GM23338 (cell line): ENCODE measurements around the gene AMBRA1. TPM values are rescaled to one million over a fixed set of nuclear protein-coding genes. Genes with fewer than 3 reads are reported as not detected.
A peak's percentile ranks its signal among the peaks of the same experiment; 100 is the strongest.

Experiments used
- ATAC-seq: fragments of 200-7000 bp; cut with Tn5 transposase; 3 replicates; pipeline ENCODE4 v1.9.1; 2020
- DNase-seq: peaks from one replicate; pipeline ENCODE4 v3.0.0-alpha.2; 2015; ENCODE audit warnings: low spot score
- H2AFZ ChIP-seq: fragments of 200-600 bp; sonication (generic); 2 replicates; pipeline ENCODE4 v1.8.0; 2016; ENCODE audit warnings: antibody characterized with exemption, mild to moderate bottlenecking, moderate library complexity
- H3F3A ChIP-seq: fragments of 200-600 bp; sonication (generic); replicated peaks from 2 replicates; pipeline ENCODE4 v1.8.0; 2017; ENCODE audit warnings: antibody characterized with exemption, mixed run types, low read depth
- H3K27ac ChIP-seq: fragments of 200-600 bp; sonication (generic); 2 replicates; pipeline ENCODE4 v1.6.1; 2016; ENCODE audit warnings: low read depth
- H3K27me3 ChIP-seq: fragments of 200-600 bp; sonication (generic); 2 replicates; pipeline ENCODE4 v1.8.0; 2016; ENCODE audit warnings: mild to moderate bottlenecking, mixed run types, moderate library complexity; ENCODE audit not compliant: insufficient read depth
- H3K36me3 ChIP-seq: fragments of 200-600 bp; sonication (generic); 2 replicates; pipeline ENCODE4 v1.8.0; 2016; ENCODE audit warnings: mild to moderate bottlenecking; ENCODE audit not compliant: insufficient read depth
- H3K4me1 ChIP-seq: fragments of 200-600 bp; sonication (generic); 2 replicates; pipeline ENCODE4 v1.8.0; 2016; ENCODE audit warnings: mild to moderate bottlenecking, moderate library complexity; ENCODE audit not compliant: insufficient read depth
- H3K4me2 ChIP-seq: fragments of 200-600 bp; sonication (generic); 2 replicates; pipeline ENCODE4 v1.7.1; 2017; ENCODE audit warnings: mixed run types
- H3K4me3 ChIP-seq: fragments of 200-600 bp; sonication (generic); 2 replicates; pipeline ENCODE4 v1.6.1; 2016; ENCODE audit warnings: mixed run types
- H3K79me2 ChIP-seq: fragments of 200-600 bp; sonication (generic); replicated peaks from 2 replicates; pipeline ENCODE4 v1.8.0; 2017; ENCODE audit warnings: mild to moderate bottlenecking; ENCODE audit not compliant: insufficient read depth
- H3K9me2 ChIP-seq: fragments of 200-600 bp; sonication (generic); 2 replicates; pipeline ENCODE4 v1.8.0; 2017; ENCODE audit not compliant: insufficient read depth
- H4K20me1 ChIP-seq: fragments of 200-600 bp; sonication (generic); replicated peaks from 2 replicates; pipeline ENCODE4 v1.8.0; 2017; ENCODE audit warnings: mild to moderate bottlenecking; ENCODE audit not compliant: insufficient read depth
- H3K27ac Mint-ChIP-seq: 2 replicates; pipeline ENCODE4 v1.8.0; 2020; ENCODE audit warnings: inconsistent platforms, mild to moderate bottlenecking, moderate library complexity, mixed read lengths
- H3K27me3 Mint-ChIP-seq: 3 replicates; pipeline ENCODE4 v1.8.0; 2022; ENCODE audit warnings: low read depth, mild to moderate bottlenecking, moderate library complexity, mixed read lengths, inconsistent platforms; ENCODE audit not compliant: insufficient read depth, poor library complexity
- H3K36me3 Mint-ChIP-seq: 3 replicates; pipeline ENCODE4 v1.8.0; 2021; ENCODE audit warnings: low read depth, mild to moderate bottlenecking, inconsistent platforms, moderate library complexity, mixed read lengths
- H3K4me1 Mint-ChIP-seq: 3 replicates; pipeline ENCODE4 v1.8.0; 2020; ENCODE audit warnings: mild to moderate bottlenecking, inconsistent platforms, mixed read lengths
- H3K4me3 Mint-ChIP-seq: 3 replicates; pipeline ENCODE4 v1.8.0; 2021; ENCODE audit warnings: moderate library complexity, mild to moderate bottlenecking, inconsistent platforms, mixed read lengths
- H3K9me3 Mint-ChIP-seq: 3 replicates; pipeline ENCODE4 v1.8.0; 2020; ENCODE audit warnings: moderate library complexity, mild to moderate bottlenecking, inconsistent platforms, mixed read lengths
- CREB1 ChIP-seq: fragments of 250-450 bp; sonication (Bioruptor Pico); IDR thresholded peaks from 2 replicates; pipeline ENCODE4 v1.5.0; 2020; ENCODE audit warnings: low read depth, mild to moderate bottlenecking, moderate library complexity
- EZH2 ChIP-seq: fragments of 200-600 bp; sonication (generic); IDR thresholded peaks from one replicate; pipeline ENCODE4 v1.8.0; 2017; ENCODE audit warnings: antibody characterized with exemption, mild to moderate bottlenecking, low read depth; ENCODE audit not compliant: unreplicated experiment
- EZH2phosphoT487 ChIP-seq: fragments of 200-600 bp; sonication (generic); IDR thresholded peaks from one replicate; pipeline ENCODE4 v1.8.1; 2018; ENCODE audit warnings: antibody characterized with exemption; ENCODE audit not compliant: unreplicated experiment
- NANOG ChIP-seq: IDR thresholded peaks from 2 replicates; pipeline ENCODE4 v1.6.1; 2016; ENCODE audit warnings: antibody characterized with exemption, borderline replicate concordance
- ZNF114 ChIP-seq: fragments of 250-450 bp; sonication (Bioruptor Pico); IDR thresholded peaks from 2 replicates; pipeline ENCODE4 v1.5.0; 2020; ENCODE audit warnings: mild to moderate bottlenecking, moderate library complexity
- ZNF331 ChIP-seq: fragments of 250-450 bp; sonication (Bioruptor Pico); IDR thresholded peaks from 2 replicates; pipeline ENCODE4 v1.5.0; 2020; ENCODE audit warnings: low read depth, mild to moderate bottlenecking, moderate library complexity
- polyA plus RNA-seq: library from polyadenylated mRNA; unstranded; fragments of >200 nt; fragmentation: Nextera tagmentation; extraction: Ambion mirVana; gene quantifications from 2 replicates; pipeline ENCODE4 v1.2.1, GENCODE V29; 2016
- total RNA-seq: library from RNA; depleted of rRNA; stranded (reverse); fragments of >200 nt; shearing (Covaris generic); gene quantifications from 2 replicates; pipeline ENCODE4 v1.2.3, GENCODE V29; 2014
- TF ChIP-seq, protein P1 (sequence below): fragments of 250-450 bp; sonication (Bioruptor Pico); IDR thresholded peaks from 2 replicates; pipeline ENCODE4 v1.5.0; 2020; ENCODE audit warnings: mild to moderate bottlenecking, moderate library complexity
- TF ChIP-seq, protein P2 (sequence below): IDR thresholded peaks from one replicate; pipeline ENCODE4 v1.6.1; 2018; ENCODE audit warnings: antibody characterized with exemption; ENCODE audit not compliant: unreplicated experiment
- TF ChIP-seq, protein P3 (sequence below), 2 experiments: fragments of 200-600 bp in 1 of 2; sonication (generic) in 1 of 2; conservative IDR thresholded peaks; 2 replicates each; pipeline versions ENCODE4 v1.5.1 to v1.6.1; 2016 to 2017; ENCODE audit warnings: antibody characterized with exemption in 2 of 2, low read depth in 2 of 2, mild to moderate bottlenecking in 2 of 2, moderate library complexity in 1 of 2

AMBRA1 gene
- total and polyA plus RNA-seq, 2 experiments from 2014 or later = 8.3 to 34.8 TPM

DNA sequence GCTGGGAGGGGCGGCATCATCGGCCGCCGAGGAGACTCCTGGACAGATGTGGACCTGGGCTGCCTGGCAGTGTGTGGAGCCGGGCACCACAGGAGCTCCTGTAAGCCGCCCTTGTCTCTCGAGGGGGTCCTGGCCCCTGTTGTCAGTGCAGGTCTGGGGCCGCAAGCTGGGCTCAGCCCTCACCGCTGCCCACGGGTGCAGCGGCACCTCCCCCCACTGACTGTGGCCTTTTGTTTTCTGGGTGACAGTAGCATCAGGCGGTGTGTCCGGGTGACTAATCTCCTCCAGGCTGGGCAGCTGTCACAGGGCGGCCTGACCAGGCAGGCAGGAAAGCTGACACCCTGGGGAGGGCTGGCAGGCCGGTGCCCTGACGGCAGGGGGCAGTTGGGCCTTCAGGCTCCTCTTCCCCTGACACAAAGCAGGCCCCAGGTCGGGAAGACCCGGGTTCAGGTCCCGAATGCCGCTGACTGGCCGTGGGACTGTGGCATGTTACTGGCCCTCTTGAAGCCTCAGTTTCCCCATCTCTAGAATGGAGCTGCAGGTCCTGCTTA lies 230.3 kb downstream of the AMBRA1 start (continued):
- TF ChIP-seq, protein P1, sequence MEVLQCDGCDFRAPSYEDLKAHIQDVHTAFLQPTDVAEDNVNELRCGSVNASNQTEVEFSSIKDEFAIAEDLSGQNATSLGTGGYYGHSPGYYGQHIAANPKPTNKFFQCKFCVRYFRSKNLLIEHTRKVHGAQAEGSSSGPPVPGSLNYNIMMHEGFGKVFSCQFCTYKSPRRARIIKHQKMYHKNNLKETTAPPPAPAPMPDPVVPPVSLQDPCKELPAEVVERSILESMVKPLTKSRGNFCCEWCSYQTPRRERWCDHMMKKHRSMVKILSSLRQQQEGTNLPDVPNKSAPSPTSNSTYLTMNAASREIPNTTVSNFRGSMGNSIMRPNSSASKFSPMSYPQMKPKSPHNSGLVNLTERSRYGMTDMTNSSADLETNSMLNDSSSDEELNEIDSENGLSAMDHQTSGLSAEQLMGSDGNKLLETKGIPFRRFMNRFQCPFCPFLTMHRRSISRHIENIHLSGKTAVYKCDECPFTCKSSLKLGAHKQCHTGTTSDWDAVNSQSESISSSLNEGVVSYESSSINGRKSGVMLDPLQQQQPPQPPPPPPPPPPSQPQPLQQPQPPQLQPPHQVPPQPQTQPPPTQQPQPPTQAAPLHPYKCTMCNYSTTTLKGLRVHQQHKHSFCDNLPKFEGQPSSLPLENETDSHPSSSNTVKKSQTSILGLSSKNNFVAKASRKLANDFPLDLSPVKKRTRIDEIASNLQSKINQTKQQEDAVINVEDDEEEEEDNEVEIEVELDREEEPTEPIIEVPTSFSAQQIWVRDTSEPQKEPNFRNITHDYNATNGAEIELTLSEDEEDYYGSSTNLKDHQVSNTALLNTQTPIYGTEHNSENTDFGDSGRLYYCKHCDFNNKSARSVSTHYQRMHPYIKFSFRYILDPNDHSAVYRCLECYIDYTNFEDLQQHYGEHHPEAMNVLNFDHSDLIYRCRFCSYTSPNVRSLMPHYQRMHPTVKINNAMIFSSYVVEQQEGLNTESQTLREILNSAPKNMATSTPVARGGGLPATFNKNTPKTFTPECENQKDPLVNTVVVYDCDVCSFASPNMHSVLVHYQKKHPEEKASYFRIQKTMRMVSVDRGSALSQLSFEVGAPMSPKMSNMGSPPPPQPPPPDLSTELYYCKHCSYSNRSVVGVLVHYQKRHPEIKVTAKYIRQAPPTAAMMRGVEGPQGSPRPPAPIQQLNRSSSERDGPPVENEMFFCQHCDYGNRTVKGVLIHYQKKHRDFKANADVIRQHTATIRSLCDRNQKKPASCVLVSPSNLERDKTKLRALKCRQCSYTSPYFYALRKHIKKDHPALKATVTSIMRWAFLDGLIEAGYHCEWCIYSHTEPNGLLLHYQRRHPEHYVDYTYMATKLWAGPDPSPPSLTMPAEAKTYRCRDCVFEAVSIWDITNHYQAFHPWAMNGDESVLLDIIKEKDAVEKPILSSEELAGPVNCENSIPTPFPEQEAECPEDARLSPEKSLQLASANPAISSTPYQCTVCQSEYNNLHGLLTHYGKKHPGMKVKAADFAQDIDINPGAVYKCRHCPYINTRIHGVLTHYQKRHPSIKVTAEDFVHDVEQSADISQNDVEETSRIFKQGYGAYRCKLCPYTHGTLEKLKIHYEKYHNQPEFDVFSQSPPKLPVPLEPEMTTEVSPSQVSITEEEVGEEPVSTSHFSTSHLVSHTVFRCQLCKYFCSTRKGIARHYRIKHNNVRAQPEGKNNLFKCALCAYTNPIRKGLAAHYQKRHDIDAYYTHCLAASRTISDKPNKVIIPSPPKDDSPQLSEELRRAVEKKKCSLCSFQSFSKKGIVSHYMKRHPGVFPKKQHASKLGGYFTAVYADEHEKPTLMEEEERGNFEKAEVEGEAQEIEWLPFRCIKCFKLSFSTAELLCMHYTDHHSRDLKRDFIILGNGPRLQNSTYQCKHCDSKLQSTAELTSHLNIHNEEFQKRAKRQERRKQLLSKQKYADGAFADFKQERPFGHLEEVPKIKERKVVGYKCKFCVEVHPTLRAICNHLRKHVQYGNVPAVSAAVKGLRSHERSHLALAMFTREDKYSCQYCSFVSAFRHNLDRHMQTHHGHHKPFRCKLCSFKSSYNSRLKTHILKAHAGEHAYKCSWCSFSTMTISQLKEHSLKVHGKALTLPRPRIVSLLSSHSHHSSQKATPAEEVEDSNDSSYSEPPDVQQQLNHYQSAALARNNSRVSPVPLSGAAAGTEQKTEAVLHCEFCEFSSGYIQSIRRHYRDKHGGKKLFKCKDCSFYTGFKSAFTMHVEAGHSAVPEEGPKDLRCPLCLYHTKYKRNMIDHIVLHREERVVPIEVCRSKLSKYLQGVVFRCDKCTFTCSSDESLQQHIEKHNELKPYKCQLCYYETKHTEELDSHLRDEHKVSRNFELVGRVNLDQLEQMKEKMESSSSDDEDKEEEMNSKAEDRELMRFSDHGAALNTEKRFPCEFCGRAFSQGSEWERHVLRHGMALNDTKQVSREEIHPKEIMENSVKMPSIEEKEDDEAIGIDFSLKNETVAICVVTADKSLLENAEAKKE (CRISPR knock-in tag) = no peak
- TF ChIP-seq EZH2 (no peak), ZNF114 (CRISPR knock-in tag) (no peak), ZNF331 (CRISPR knock-in tag) (no peak)

DNA sequence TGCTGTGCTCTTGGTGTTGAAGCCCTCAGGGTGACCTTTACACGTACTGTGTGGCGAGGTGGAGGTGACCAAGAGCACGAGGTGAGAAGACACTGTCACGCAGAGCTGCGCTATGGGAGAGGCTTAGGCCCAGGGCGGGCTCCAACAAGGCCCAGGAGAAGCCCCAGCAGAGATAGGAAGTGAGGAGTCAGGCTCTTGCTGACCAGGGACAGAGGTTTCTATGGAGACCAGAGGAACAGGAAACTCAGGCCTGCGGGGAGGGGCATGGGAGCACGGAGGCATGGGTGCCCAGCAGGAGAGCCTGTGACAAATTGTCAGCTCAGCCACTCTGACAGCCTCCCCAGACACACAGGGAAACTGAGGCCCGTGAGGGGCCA lies 230.8 kb downstream of the AMBRA1 start:
- H3K4me1 ChIP-seq = peaks cover 17% of the 10 kb centered on the region; the same call in 1 of the 2 replicates
- no peak for DNase-seq
- H3K27ac ChIP-seq = 0 out of 2 replicates have a peak overlapping the region, but pooled peaks have one; percentile 69
- H3F3A ChIP-seq = 0 out of 2 replicates have a peak, but pooled peaks cover 8% of the 10 kb centered on the region
- Mint-ChIP-seq H3K36me3 (peaks cover 5% of the 10 kb centered on the region; the same call in 2 of the 3 replicates), H3K9me3 (no peaks in the 10 kb centered on the region), H3K4me3 (no peak overlapping the region; the same call in 2 of the 3 replicates), H3K27me3 (peaks cover 7% of the 10 kb centered on the region), H3K27ac (peak overlapping the region; percentile 66), H3K4me1 (peaks cover 38% of the 10 kb centered on the region)
- no peaks in the 10 kb centered on the region for H3K36me3 ChIP-seq
- ATAC-seq = no peak
- no peak overlapping the region for H2AFZ ChIP-seq
- H3K79me2 ChIP-seq = peaks cover 46% of the 10 kb centered on the region
- TF ChIP-seq ZNF331 (CRISPR knock-in tag) (no peak), CREB1 (no peak), EZH2phosphoT487 (no peak), NANOG (no peak), EZH2 (no peak), ZNF114 (CRISPR knock-in tag) (no peak)
- TF ChIP-seq, protein P2, sequence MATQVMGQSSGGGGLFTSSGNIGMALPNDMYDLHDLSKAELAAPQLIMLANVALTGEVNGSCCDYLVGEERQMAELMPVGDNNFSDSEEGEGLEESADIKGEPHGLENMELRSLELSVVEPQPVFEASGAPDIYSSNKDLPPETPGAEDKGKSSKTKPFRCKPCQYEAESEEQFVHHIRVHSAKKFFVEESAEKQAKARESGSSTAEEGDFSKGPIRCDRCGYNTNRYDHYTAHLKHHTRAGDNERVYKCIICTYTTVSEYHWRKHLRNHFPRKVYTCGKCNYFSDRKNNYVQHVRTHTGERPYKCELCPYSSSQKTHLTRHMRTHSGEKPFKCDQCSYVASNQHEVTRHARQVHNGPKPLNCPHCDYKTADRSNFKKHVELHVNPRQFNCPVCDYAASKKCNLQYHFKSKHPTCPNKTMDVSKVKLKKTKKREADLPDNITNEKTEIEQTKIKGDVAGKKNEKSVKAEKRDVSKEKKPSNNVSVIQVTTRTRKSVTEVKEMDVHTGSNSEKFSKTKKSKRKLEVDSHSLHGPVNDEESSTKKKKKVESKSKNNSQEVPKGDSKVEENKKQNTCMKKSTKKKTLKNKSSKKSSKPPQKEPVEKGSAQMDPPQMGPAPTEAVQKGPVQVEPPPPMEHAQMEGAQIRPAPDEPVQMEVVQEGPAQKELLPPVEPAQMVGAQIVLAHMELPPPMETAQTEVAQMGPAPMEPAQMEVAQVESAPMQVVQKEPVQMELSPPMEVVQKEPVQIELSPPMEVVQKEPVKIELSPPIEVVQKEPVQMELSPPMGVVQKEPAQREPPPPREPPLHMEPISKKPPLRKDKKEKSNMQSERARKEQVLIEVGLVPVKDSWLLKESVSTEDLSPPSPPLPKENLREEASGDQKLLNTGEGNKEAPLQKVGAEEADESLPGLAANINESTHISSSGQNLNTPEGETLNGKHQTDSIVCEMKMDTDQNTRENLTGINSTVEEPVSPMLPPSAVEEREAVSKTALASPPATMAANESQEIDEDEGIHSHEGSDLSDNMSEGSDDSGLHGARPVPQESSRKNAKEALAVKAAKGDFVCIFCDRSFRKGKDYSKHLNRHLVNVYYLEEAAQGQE = no peak
- TF ChIP-seq, protein P3, sequence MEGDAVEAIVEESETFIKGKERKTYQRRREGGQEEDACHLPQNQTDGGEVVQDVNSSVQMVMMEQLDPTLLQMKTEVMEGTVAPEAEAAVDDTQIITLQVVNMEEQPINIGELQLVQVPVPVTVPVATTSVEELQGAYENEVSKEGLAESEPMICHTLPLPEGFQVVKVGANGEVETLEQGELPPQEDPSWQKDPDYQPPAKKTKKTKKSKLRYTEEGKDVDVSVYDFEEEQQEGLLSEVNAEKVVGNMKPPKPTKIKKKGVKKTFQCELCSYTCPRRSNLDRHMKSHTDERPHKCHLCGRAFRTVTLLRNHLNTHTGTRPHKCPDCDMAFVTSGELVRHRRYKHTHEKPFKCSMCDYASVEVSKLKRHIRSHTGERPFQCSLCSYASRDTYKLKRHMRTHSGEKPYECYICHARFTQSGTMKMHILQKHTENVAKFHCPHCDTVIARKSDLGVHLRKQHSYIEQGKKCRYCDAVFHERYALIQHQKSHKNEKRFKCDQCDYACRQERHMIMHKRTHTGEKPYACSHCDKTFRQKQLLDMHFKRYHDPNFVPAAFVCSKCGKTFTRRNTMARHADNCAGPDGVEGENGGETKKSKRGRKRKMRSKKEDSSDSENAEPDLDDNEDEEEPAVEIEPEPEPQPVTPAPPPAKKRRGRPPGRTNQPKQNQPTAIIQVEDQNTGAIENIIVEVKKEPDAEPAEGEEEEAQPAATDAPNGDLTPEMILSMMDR (conservative IDR thresholded peaks at IDR 0.05; ENCODE audit: low read depth in 2 of 2) = no peak
- H3K9me2 ChIP-seq = no peaks in the 10 kb centered on the region
- peaks cover 13% of the 10 kb centered on the region for H4K20me1 ChIP-seq
- no peaks in the 10 kb centered on the region for H3K27me3 ChIP-seq
- H3K4me2 ChIP-seq = no peak overlapping the region
- H3K4me3 ChIP-seq = no peak overlapping the region
